ENCODE results near the gene TICAM2. TPM values are rescaled to one million over a fixed set of nuclear protein-coding genes. Genes with fewer than 3 reads are reported as not detected.
"Not testable (repeated sequence)": the region's sequence is repeated elsewhere in the genome, so short reads cannot be mapped to it uniquely, and the experiment has no call there.

Gene TICAM2, protein sequence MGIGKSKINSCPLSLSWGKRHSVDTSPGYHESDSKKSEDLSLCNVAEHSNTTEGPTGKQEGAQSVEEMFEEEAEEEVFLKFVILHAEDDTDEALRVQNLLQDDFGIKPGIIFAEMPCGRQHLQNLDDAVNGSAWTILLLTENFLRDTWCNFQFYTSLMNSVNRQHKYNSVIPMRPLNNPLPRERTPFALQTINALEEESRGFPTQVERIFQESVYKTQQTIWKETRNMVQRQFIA
- total RNA-seq = 1 to 10 TPM in 1 of 2 experiments, under 1 TPM in 1; 0.40 to 2.0 TPM

DNA sequence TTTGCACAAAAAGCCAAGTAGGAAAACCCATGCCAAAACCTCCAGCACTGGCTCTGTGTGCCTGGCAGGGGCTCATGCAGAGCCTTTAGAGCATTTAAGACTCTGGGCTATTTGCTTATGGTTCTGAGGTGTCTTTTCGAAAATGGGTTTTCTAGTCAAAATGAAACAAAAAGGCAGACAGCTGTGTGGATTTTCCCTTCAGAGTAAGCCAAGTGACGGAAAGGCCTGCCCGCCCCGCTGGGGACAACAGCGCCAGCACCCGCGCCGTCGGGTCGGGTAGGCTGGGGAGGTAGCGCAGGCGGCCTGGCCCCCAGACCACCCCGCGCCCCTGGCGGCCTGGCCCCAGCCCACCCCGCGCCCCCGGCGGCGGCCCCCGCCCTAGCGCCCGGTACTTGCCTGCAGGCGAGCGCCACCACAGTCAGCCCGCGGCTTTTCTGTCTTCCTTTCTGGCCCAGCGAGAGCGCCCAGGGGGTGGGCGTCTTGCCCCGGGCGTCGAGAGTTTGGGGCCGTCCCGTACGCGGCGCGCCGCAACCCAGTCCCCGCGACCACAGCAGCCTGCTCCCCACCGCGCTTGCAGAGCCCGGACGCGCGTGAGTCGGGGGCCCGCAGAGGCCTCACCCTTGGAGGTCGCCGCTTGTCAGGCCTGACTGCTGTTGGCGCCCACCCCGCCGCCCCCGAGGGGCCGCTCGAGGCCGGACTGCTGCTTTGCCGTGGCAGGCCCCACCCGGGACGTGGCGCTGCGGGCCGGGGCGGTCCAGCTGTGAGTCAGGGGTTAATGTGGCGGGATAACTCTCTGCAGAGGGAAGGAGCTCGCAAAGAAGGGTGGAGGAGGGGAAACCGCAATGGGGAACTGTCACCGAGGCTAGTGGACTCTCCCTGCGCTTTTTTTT is at the start of gene TICAM2:
Gene TICAM2, minus strand, starts transcription at position 779 of the 890 bp plus-strand sequence. CDS start 21,223 bp downstream, outside the sequence.
- H3K4me1 Mint-ChIP-seq (ENCODE audit: low read depth) = peaks cover 25% of the 10 kb centered on the region
- peak within 1 kb of the TSS; percentile 18 for H3K27ac Mint-ChIP-seq
- H3K9me3 Mint-ChIP-seq = no peaks in the 10 kb centered on the region
- CTCF ChIA-PET = interaction anchor here (0.7 to 2.0 kb wide), 2 partner anchors 13 to 23 kb away, joined by 3 to 6 read pairs; no protein-coding TSS in a partner anchor
- H3K27me3 Mint-ChIP-seq = no peaks in the 10 kb centered on the region
- H3K36me3 Mint-ChIP-seq = peaks cover 15% of the 10 kb centered on the region
- intact Hi-C loops (cut with micrococcal nuclease) = loop anchor here (1.0 to 2.0 kb wide), 2 partner anchors 24 to 57 kb away; partner anchors contain the start of genes FEM1C and TMED7
- peak within 1 kb of the TSS; percentile 53 for H3K4me3 Mint-ChIP-seq
- POLR2A ChIA-PET = interaction anchor here (0.8 to 0.9 kb wide), 2 partner anchors 23 to 28 kb away, joined by 4 read pairs; partner anchors contain the start of gene TMED7
- peak; percentile 76 for DNase-seq

DNA sequence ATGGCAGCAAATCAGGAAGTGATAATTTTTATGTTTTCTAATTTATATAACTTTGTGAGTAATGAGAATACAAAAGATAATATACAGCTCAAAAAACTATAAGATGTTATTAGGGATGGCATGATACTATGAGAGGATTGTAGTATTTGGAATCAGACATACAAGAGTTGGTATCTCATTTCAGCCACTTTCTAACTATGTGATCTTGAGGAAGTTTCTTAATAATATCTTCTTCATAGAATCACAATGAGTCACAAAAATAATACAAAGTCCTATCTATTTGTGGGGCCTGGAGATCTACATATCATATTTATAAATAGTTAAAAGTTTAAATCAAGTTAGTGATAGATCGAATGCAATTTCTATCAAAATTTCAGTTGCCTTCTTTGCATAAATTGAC is 47.3 kb upstream of the TICAM2 start:
- H3K4me3 Mint-ChIP-seq = no peak overlapping the region
- no peak overlapping the region for H3K27ac Mint-ChIP-seq
- intact Hi-C loops (cut with micrococcal nuclease) = no loop called here
- H3K36me3 Mint-ChIP-seq = no peaks in the 10 kb centered on the region
- H3K4me1 Mint-ChIP-seq (ENCODE audit: low read depth) = no peaks in the 10 kb centered on the region
- peaks cover 19% of the 10 kb centered on the region for H3K27me3 Mint-ChIP-seq
- DNase-seq = no peak
- ChIA-PET CTCF (interaction anchor here (1.1 kb wide), 1 partner anchor 12 kb away, joined by 3 read pairs; no protein-coding TSS in a partner anchor), POLR2A (no interaction called here)
- H3K9me3 Mint-ChIP-seq = no peaks in the 10 kb centered on the region

DNA sequence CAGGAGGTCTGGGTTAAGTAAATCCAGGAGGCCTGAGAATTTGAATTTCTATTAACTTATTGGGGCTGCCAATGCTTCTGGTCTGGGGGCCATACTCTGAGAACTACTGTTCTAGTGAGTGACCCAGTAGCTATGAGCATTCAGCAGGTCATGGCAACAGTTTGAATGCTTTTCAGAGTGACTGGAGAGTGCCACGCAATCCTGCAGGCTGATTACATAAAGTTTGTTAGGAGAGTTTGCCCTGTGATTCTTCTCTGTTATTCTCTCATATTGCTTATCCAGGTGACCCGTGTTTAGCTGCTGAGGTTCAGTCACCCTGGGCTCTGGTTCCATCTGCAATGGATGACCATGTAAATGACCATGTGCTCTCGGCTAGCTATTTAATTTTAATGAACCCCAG is 45.8 kb upstream of the TICAM2 start:
- Mint-ChIP-seq H3K9me3 (no peaks in the 10 kb centered on the region), H3K36me3 (no peaks in the 10 kb centered on the region), H3K4me1 (ENCODE audit: low read depth) (no peaks in the 10 kb centered on the region), H3K27me3 (peaks cover 25% of the 10 kb centered on the region), H3K4me3 (no peak overlapping the region), H3K27ac (no peak overlapping the region)
- CTCF ChIA-PET = no interaction called here
- intact Hi-C loops (cut with micrococcal nuclease) = no loop called here
- no peak for DNase-seq
- POLR2A ChIA-PET = no interaction called here

DNA sequence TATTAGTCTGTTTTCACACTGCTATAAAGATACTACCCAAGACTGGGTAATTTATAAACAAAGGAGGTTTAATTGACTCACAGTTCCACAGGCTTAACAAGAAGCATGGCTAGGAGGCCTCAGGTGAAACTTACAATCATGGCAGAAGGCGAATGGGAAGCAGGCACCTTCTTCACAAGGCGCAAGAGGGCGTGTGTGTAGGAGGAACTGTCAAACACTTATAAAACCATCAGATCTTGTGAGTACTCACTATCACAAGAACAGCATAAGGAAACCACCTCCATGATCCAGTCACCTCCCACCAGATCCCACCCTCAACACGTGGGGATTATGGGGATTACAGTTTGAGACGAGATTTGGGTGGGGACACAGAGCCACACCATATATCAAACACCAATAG is 43.1 kb upstream of the TICAM2 start:
- H3K4me1 Mint-ChIP-seq (ENCODE audit: low read depth); intact Hi-C loops (cut with micrococcal nuclease); H3K36me3 Mint-ChIP-seq; DNase-seq; CTCF ChIA-PET; POLR2A ChIA-PET; H3K27ac Mint-ChIP-seq; H3K9me3 Mint-ChIP-seq; H3K4me3 Mint-ChIP-seq: not testable (repeated sequence)
- peaks cover 24% of the 10 kb centered on the region for H3K27me3 Mint-ChIP-seq

DNA sequence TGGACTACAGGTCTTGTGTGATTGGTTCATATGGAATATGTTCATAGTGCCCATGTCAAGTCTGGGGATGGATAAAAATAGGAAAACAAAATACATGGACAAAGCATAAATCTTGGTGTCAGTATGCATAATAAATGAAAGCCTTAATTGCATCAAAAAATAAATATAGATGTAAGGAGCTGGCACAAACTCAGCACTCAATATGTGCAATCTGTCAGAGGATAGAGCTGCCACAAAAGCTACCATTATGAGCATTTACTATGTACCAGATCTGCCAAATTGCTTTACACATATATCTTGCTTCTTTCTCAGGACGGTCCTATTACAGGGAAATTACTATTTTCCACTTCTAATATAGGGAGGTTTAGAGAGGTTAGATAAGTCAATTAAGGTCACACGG is 41.8 kb upstream of the TICAM2 start:
- intact Hi-C loops (cut with micrococcal nuclease) = no loop called here
- H3K27me3 Mint-ChIP-seq = peaks cover 27% of the 10 kb centered on the region

DNA sequence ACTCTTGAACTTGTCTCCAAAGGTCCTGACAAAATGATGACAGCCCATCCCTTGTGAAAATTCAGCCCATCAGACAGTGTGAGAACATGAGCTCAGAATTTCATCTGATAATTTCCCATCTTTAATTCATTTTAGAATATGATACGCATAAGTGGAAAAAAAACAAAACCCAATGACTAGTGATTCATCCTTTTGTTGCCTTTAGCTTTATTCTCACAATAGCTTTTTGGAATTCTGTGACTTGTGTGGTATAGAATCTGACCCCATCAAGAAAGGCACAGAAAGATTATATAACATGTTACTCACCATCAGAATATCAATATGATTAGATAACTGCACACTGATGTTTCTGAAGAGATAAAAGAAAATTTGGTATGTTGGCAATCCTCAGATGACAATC is 39.7 kb upstream of the TICAM2 start:
- Mint-ChIP-seq H3K36me3 (no peaks in the 10 kb centered on the region), H3K27ac (no peak overlapping the region), H3K4me1 (ENCODE audit: low read depth) (peaks cover 13% of the 10 kb centered on the region), H3K9me3 (no peaks in the 10 kb centered on the region), H3K27me3 (peaks cover 29% of the 10 kb centered on the region), H3K4me3 (no peak overlapping the region)
- POLR2A ChIA-PET = no interaction called here
- intact Hi-C loops (cut with micrococcal nuclease) = no loop called here
- no peak for DNase-seq
- CTCF ChIA-PET = interaction anchor here (0.6 to 1.2 kb wide), 4 partner anchors 17 to 395 kb away, joined by 3 to 4 read pairs (median 4); partner anchors contain the start of gene TMED7

More for the DNA sequence above, 41.8 kb upstream of the TICAM2 start:
- H3K36me3 Mint-ChIP-seq = no peaks in the 10 kb centered on the region
- H3K4me3 Mint-ChIP-seq = no peak overlapping the region
- H3K4me1 Mint-ChIP-seq (ENCODE audit: low read depth) = no peaks in the 10 kb centered on the region
- CTCF ChIA-PET = no interaction called here
- H3K9me3 Mint-ChIP-seq = no peaks in the 10 kb centered on the region
- H3K27ac Mint-ChIP-seq = no peak overlapping the region
- DNase-seq = no peak
- POLR2A ChIA-PET = no interaction called here

DNA sequence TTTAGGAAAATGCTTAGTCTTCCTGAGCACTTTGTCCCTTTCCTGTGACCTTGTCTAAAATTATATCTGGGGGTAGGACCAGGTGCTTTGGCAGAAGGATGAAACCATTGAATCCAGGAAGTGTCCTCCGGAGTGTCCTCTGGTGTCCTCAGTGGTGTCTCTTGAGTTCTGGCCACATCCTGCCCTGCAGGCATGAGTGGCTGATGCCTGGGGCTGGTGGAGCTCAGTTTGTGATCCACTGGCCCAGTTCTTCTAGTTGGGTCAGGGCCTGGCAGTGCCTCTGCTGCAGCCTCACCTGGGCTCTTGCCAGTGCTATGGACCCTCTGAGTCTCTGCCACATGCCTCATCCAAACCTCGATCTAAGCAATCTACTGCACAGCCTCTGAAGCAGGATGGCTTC is 38.0 kb upstream of the TICAM2 start:
- H3K27me3 Mint-ChIP-seq = peaks cover 39% of the 10 kb centered on the region
- H3K4me1 Mint-ChIP-seq (ENCODE audit: low read depth) = peaks cover 20% of the 10 kb centered on the region
- intact Hi-C loops (cut with micrococcal nuclease) = no loop called here
- no peak overlapping the region for H3K4me3 Mint-ChIP-seq
- CTCF ChIA-PET = no interaction called here
- H3K9me3 Mint-ChIP-seq = no peaks in the 10 kb centered on the region
- DNase-seq = no peak
- no peaks in the 10 kb centered on the region for H3K36me3 Mint-ChIP-seq
- POLR2A ChIA-PET = no interaction called here
- no peak overlapping the region for H3K27ac Mint-ChIP-seq

DNA sequence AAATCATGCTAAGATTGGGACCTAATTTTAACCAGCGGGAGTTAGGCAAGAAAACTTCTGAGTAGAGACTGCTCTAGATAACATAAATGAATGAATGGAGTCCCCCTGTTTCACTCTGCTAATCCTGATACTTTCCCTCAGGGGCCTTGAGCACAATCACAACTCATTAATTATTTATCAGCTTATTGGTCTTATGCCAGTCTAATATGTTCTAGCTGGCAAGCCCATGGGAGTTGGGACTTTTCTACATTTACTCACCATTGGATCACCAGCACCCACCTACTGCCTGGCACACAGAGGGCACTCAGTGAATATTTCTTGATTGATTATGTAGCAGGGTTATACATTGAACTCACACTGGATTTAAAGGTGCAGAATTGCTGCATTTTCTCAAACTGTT is 37.1 kb upstream of the TICAM2 start:
- CTCF ChIA-PET = no interaction called here

DNA sequence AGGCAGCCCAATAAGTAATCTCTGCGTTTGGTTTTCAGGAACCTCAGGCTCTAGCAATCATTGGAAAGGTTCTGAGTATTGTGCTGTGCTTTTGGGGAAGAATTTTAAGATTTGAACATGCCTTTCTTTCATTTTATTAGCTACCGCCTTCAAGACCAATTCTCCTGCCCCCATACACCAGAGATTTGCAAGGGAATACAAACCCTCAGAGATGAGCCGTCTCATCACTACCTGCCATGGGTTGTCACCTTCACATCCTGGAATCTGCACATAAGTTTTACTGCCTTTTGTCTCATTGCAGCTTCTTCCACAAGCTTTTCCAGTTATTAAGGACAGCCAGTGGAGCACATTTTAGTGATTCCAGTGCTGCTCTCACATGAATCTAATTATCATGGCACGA is 35.2 kb upstream of the TICAM2 start:
- CTCF ChIA-PET = no interaction called here
- Mint-ChIP-seq H3K36me3 (no peaks in the 10 kb centered on the region), H3K27me3 (peaks cover 32% of the 10 kb centered on the region), H3K4me1 (ENCODE audit: low read depth) (peaks cover 27% of the 10 kb centered on the region), H3K9me3 (no peaks in the 10 kb centered on the region), H3K27ac (no peak overlapping the region), H3K4me3 (no peak overlapping the region)
- no peak for DNase-seq
- POLR2A ChIA-PET = no interaction called here
- intact Hi-C loops (cut with micrococcal nuclease) = no loop called here

More for the DNA sequence above, 37.1 kb upstream of the TICAM2 start:
- Mint-ChIP-seq H3K4me3 (no peak overlapping the region), H3K4me1 (ENCODE audit: low read depth) (peaks cover 24% of the 10 kb centered on the region), H3K36me3 (no peaks in the 10 kb centered on the region), H3K27me3 (peaks cover 33% of the 10 kb centered on the region), H3K9me3 (no peaks in the 10 kb centered on the region), H3K27ac (no peak overlapping the region)
- intact Hi-C loops (cut with micrococcal nuclease) = no loop called here
- POLR2A ChIA-PET = no interaction called here
- DNase-seq = no peak

DNA sequence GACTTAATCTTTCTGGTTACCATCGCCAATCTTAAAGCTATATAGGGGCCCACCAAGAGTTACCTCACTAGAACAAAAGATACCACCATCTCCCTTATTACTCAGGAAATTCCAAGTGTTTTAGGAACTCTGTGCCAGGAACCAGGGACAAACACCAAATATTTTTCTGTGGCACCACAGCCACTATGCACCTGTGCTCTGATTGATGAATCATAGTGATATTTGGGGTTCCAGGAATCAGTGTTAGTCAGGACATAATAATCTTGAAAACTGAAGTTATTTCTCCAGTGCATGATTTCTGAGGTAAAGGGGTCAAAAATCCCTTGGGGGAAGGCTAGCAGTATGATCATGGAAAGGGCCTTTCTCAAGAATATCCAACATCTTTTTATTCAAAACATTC is 33.7 kb upstream of the TICAM2 start:
- peaks cover 27% of the 10 kb centered on the region for H3K4me1 Mint-ChIP-seq (ENCODE audit: low read depth)
- peaks cover 29% of the 10 kb centered on the region for H3K27me3 Mint-ChIP-seq
- no peak overlapping the region for H3K27ac Mint-ChIP-seq
- no peak for DNase-seq
- no peak overlapping the region for H3K4me3 Mint-ChIP-seq
- no peaks in the 10 kb centered on the region for H3K36me3 Mint-ChIP-seq
- intact Hi-C loops (cut with micrococcal nuclease) = no loop called here
- ChIA-PET CTCF (interaction anchor here (2.0 to 2.5 kb wide), 2 partner anchors 326 to 433 kb away, joined by 7 to 24 read pairs; no protein-coding TSS in a partner anchor), POLR2A (no interaction called here)
- H3K9me3 Mint-ChIP-seq = no peaks in the 10 kb centered on the region

DNA sequence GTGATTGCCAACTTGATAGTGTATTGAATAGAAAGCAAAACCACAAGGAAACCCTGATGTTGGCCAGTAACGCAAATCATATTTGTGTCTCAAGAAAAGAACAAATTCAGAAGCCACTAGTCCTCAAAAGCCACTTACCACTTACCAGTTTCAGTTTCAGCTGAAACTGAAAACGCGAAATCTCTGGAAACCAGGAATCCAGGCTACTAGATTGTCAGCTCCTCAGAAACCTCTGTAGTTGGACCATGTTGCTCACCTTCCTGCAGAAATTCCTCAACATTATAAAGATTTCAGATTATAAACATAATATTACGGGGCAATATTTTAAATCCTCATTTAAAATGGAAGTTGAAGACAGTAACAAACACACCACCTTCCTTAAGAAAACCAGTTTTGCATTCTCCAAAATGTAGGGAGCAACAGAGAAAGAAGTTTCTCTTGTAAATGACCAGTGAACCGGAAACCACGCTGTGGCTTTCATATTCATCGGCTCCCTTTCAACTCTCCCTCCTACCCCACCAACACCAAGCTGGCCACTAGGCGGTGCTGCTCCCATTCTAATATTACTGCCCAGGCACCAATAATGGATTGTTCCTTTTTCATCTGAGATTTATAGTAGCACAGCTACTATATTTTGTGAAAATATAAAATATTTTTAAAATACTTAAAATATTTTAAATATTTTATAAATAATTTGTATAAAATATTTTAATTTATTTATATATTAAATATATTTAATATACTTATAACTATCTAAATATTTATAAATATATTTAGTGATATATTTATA is 32.3 kb upstream of the TICAM2 start:
- H3K4me3 Mint-ChIP-seq = no peak overlapping the region
- peak; percentile 90 for DNase-seq
- peaks cover 27% of the 10 kb centered on the region for H3K4me1 Mint-ChIP-seq (ENCODE audit: low read depth)
- peaks cover 23% of the 10 kb centered on the region for H3K27me3 Mint-ChIP-seq
- H3K36me3 Mint-ChIP-seq = no peaks in the 10 kb centered on the region
- POLR2A ChIA-PET = no interaction called here
- intact Hi-C loops (cut with micrococcal nuclease) = loop anchor here (1.0 kb wide), 2 partner anchors 205 to 434 kb away; no protein-coding TSS in a partner anchor
- no peaks in the 10 kb centered on the region for H3K9me3 Mint-ChIP-seq
- H3K27ac Mint-ChIP-seq = no peak overlapping the region
- CTCF ChIA-PET = interaction anchor here (0.5 to 2.5 kb wide), 18 partner anchors 10 to 502 kb away, joined by 3 to 24 read pairs (median 4); partner anchors contain the start of gene CDO1

All from activated CD4-positive, alpha-beta memory T cell treated with anti-CD3 and anti-CD28 coated beads for 36 hours (primary cell).